Fibroblast of skin of right quadriceps (primary cell): ENCODE measurements around the gene TAMM41.
A peak's percentile ranks its signal among the peaks of the same experiment; 100 is the strongest.
"Not testable (repeated sequence)": the region's sequence is repeated elsewhere in the genome, so short reads cannot be mapped to it uniquely, and the experiment has no call there.

Source experiments
- DNase-seq: peaks from one replicate; pipeline ENCODE4 v3.0.0-alpha.2; 2013

TAMM41 gene

GRCh38 chr3:11814663-11815062 is 32.0 kb downstream of the TAMM41 start:
- DNase-seq, result no peak

GRCh38 chr3:11810276-11810675 is 36.4 kb downstream of the TAMM41 start:
- DNase-seq, result peak; percentile 53

- no peak for DNase-seq
These were observed 38.5 kb downstream of the TAMM41 start for GRCh38 chr3:11808231-11808630.

GRCh38 chr3:11807686-11808085 is 39.0 kb downstream of the TAMM41 start:
- peak; percentile 45 for DNase-seq

GRCh38 chr3:11805716-11806115 is 41.0 kb downstream of the TAMM41 start:
- no peak for DNase-seq

GRCh38 chr3:11803977-11804892 is 42.5 kb downstream of the TAMM41 start:
- peak; percentile 57 for DNase-seq

- no peak for DNase-seq
These were observed 46.9 kb downstream of the TAMM41 start for GRCh38 chr3:11799791-11800190.

- no peak for DNase-seq
These were observed 51.8 kb downstream of the TAMM41 start for GRCh38 chr3:11794927-11795326.

GRCh38 chr3:11791339-11792200 is 55.1 kb downstream of the TAMM41 start:
- DNase-seq, result no peak

GRCh38 chr3:11789412-11789811 is 57.3 kb downstream of the TAMM41 start:
- no peak for DNase-seq

GRCh38 chr3:11784971-11785377 is 61.7 kb downstream of the TAMM41 start:
- no peak for DNase-seq

GRCh38 chr3:11780341-11780740 is 66.3 kb downstream of the TAMM41 start:
- DNase-seq, result no peak

- no peak for DNase-seq
These were observed 67.1 kb downstream of the TAMM41 start for GRCh38 chr3:11779626-11780025.

GRCh38 chr3:11778248-11778647 is 68.4 kb downstream of the TAMM41 start:
- no peak for DNase-seq

GRCh38 chr3:11776346-11776745 is 70.3 kb downstream of the TAMM41 start:
- no peak for DNase-seq

- no peak for DNase-seq
These were observed 71.2 kb downstream of the TAMM41 start for GRCh38 chr3:11775493-11775892.

- peak; percentile 20 for DNase-seq
These were observed 72.3 kb downstream of the TAMM41 start for GRCh38 chr3:11774296-11774877.

- DNase-seq, result not testable (repeated sequence)
These were observed 74.8 kb downstream of the TAMM41 start for GRCh38 chr3:11771931-11772330.

- peak; percentile 81 for DNase-seq
These were observed 76.0 kb downstream of the TAMM41 start for GRCh38 chr3:11770477-11771391.

- no peak for DNase-seq
These were observed 76.8 kb downstream of the TAMM41 start for GRCh38 chr3:11769704-11770476.

- DNase-seq, result no peak
These were observed 78.1 kb downstream of the TAMM41 start for GRCh38 chr3:11768604-11769003.
